AG10803 (cell line): ENCODE data around the gene AIF1.

ENCODE experiments used
- DNase-seq: peaks from one replicate; pipeline ENCODE4 v3.0.0; 2010; ENCODE audit warnings: low read depth
- H3K4me3 ChIP-seq: 2 replicates; pipeline ENCODE4 v1.5.1; 2011; ENCODE audit warnings: mild to moderate bottlenecking, low read length, control low read depth
- CTCF ChIP-seq: conservative IDR thresholded peaks from 2 replicates; pipeline ENCODE4 v1.5.1; 2011; ENCODE audit warnings: mild to moderate bottlenecking, low read length, control low read depth, inconsistent platforms

AIF1 gene

GRCh38 chr6:31640612-31641011, 25.6 kb downstream of the AIF1 start:
- no peak for TF ChIP-seq CTCF
- no peak overlapping the region for H3K4me3 ChIP-seq
- DNase-seq, result no peak

GRCh38 chr6:31641370-31641769, 26.3 kb downstream of the AIF1 start:
- H3K4me3 ChIP-seq, result no peak overlapping the region
- no peak for TF ChIP-seq CTCF
- no peak for DNase-seq

GRCh38 chr6:31642798-31643570, 27.9 kb downstream of the AIF1 start:
- TF ChIP-seq CTCF, result no peak
- no peak overlapping the region for H3K4me3 ChIP-seq
- DNase-seq, result no peak

GRCh38 chr6:31643818-31644454, 28.9 kb downstream of the AIF1 start:
- TF ChIP-seq CTCF, result no peak
- H3K4me3 ChIP-seq, result no peak overlapping the region
- no peak for DNase-seq

GRCh38 chr6:31645325-31645724, 30.3 kb downstream of the AIF1 start:
- DNase-seq, result no peak
- H3K4me3 ChIP-seq, result no peak overlapping the region
- no peak for TF ChIP-seq CTCF

- no peak for TF ChIP-seq CTCF
- peak overlapping the region; percentile 96 for H3K4me3 ChIP-seq
- peak; percentile 81 for DNase-seq
These were observed 36.7 kb downstream of the AIF1 start for GRCh38 chr6:31651602-31652191.
